ENCODE measurements around the gene ENPP5.

ENPP5 gene

GRCh38 chr6:46170357-46171289 is at the start of gene ENPP5:
TSS of gene ENPP5 (minus strand) at chr6:46170980. CDS start at chr6:46168262, 2,718 bp downstream.
- peak; percentile 83 for DNase-seq

GRCh38 chr6:46219661-46220060 is 48.9 kb upstream of the ENPP5 start:
- DNase-seq, result no peak

- DNase-seq, result no peak
Measured at GRCh38 chr6:46218457-46218856, 47.7 kb upstream of the ENPP5 start.

- DNase-seq, result no peak
Measured at GRCh38 chr6:46217671-46218131, 46.9 kb upstream of the ENPP5 start.

- DNase-seq, result no peak
Measured at GRCh38 chr6:46216879-46217278, 46.1 kb upstream of the ENPP5 start.

- DNase-seq, result no peak
Measured at GRCh38 chr6:46215777-46216176, 45.0 kb upstream of the ENPP5 start.

GRCh38 chr6:46215213-46215612 is 44.4 kb upstream of the ENPP5 start:
- no peak for DNase-seq

- no peak for DNase-seq
Measured at GRCh38 chr6:46211917-46212316, 41.1 kb upstream of the ENPP5 start.

GRCh38 chr6:46210294-46210693 is 39.5 kb upstream of the ENPP5 start:
- DNase-seq, result no peak

- no peak for DNase-seq
Measured at GRCh38 chr6:46208303-46208702, 37.5 kb upstream of the ENPP5 start.

GRCh38 chr6:46207174-46207573 is 36.4 kb upstream of the ENPP5 start:
- no peak for DNase-seq

GRCh38 chr6:46204880-46205650 is 34.3 kb upstream of the ENPP5 start:
- no peak for DNase-seq

GRCh38 chr6:46203391-46204177 is 32.8 kb upstream of the ENPP5 start:
- DNase-seq, result no peak

GRCh38 chr6:46201702-46202101 is 30.9 kb upstream of the ENPP5 start:
- no peak for DNase-seq

GRCh38 chr6:46199387-46199786 is 28.6 kb upstream of the ENPP5 start:
- DNase-seq, result no peak

GRCh38 chr6:46191961-46192360 is 21.2 kb upstream of the ENPP5 start:
- no peak for DNase-seq

GRCh38 chr6:46190889-46191288 is 20.1 kb upstream of the ENPP5 start:
- DNase-seq, result no peak

GRCh38 chr6:46189726-46190125 is 18.9 kb upstream of the ENPP5 start:
- DNase-seq, result no peak

GRCh38 chr6:46186583-46186982 is 15.8 kb upstream of the ENPP5 start:
- no peak for DNase-seq

GRCh38 chr6:46184114-46184513 is 13.3 kb upstream of the ENPP5 start:
- DNase-seq, result no peak

- DNase-seq, result no peak
Measured at GRCh38 chr6:46175976-46176375, 5.2 kb upstream of the ENPP5 start.

GRCh38 chr6:46175446-46175845 is 4.7 kb upstream of the ENPP5 start:
- DNase-seq, result no peak

GRCh38 chr6:46174904-46175303 is 4.1 kb upstream of the ENPP5 start:
- DNase-seq, result no peak

Data from NCI-H82 (cell line).